AG04450 (cell line): Measurements from ENCODE around the gene CRACR2B. TPM values are rescaled to one million over a fixed set of nuclear protein-coding genes. Genes with fewer than 3 reads are reported as not detected.

ENCODE experiments used
- CTCF ChIA-PET: fragments of 300-600, 350-600 bp; formaldehyde crosslinking; extraction: SDS; loops from one replicate; lab custom pipeline; 2022; ENCODE audit warnings: antibody characterized with exemption, inconsistent platforms; lab: Charles Lee
- POLR2A ChIA-PET: fragments of 350-600 bp; formaldehyde crosslinking; extraction: SDS; loops from one replicate; lab custom pipeline; 2021; ENCODE audit warnings: antibody characterized with exemption, inconsistent platforms; lab: Yijun Ruan, JAX
- DNase-seq: peaks from one replicate; pipeline ENCODE4 v3.0.0-alpha.2; 2011; ENCODE audit warnings: low read depth, low spot score
- H3K27ac ChIP-seq: one replicate; pipeline ENCODE4 v1.5.1; 2012; ENCODE audit warnings: low read depth, low read length, control low read depth
- H3K27me3 ChIP-seq: one replicate; pipeline ENCODE4 v1.6.0; 2012; ENCODE audit warnings: low read length; ENCODE audit not compliant: control insufficient read depth, insufficient read depth
- H3K4me3 ChIP-seq: 2 replicates; pipeline ENCODE4 v1.5.1; 2011; ENCODE audit warnings: mild to moderate bottlenecking, low read depth, low read length, control low read depth
- H3K9me3 ChIP-seq: 2 replicates; pipeline ENCODE4 v1.5.1; 2012; ENCODE audit warnings: low read length; ENCODE audit not compliant: control insufficient read depth, insufficient read depth
- CTCF ChIP-seq: IDR thresholded peaks from 2 replicates; pipeline ENCODE4 v1.5.1; 2011; ENCODE audit warnings: low read depth, low read length, control low read depth, inconsistent platforms
- polyA plus RNA-seq: library from polyadenylated mRNA; depleted of rRNA; stranded (reverse); fragments of >200 nt; gene quantifications from 2 replicates; pipeline ENCODE4 v1.2.3, GENCODE V29; 2011

The CRACR2B gene
- polyA plus RNA-seq, 1 experiment, result 0.26 TPM

- 0 out of 2 replicates have a peak overlapping the region, but pooled peaks have one; percentile 10 for H3K4me3 ChIP-seq
- POLR2A ChIA-PET, result interaction anchor here (0.9 to 4.9 kb wide), 4 partner anchors 12 to 28 kb away, joined by 4 to 66 read pairs (median 16); partner anchors contain the start of genes PNPLA2, POLR2L and TSPAN4
- no peaks in the 10 kb centered on the region; the same call in 1 of the 2 replicates for H3K9me3 ChIP-seq
- DNase-seq, result no peak
- H3K27ac ChIP-seq, result no peak overlapping the region
- H3K27me3 ChIP-seq, result no peaks in the 10 kb centered on the region
- CTCF ChIA-PET, result no interaction called here
- no peak for TF ChIP-seq CTCF
Observed at GRCh38 chr11:831118-831864, 3.6 kb downstream of the CRACR2B start.

GRCh38 chr11:831961-832528 is 4.3 kb downstream of the CRACR2B start:
- H3K9me3 ChIP-seq, result no peaks in the 10 kb centered on the region; the same call in 1 of the 2 replicates
- ChIA-PET CTCF (no interaction called here), POLR2A (interaction anchor here (1.2 to 4.9 kb wide), 4 partner anchors 12 to 14 kb away, joined by 4 to 66 read pairs (median 25); partner anchors contain the start of genes PNPLA2, POLR2L and TSPAN4)
- no peak for DNase-seq
- H3K4me3 ChIP-seq, result peak overlapping the region; percentile 63
- no peaks in the 10 kb centered on the region for H3K27me3 ChIP-seq
- no peak overlapping the region for H3K27ac ChIP-seq
- no peak for TF ChIP-seq CTCF

- ChIA-PET POLR2A (interaction anchor here (0.7 to 4.9 kb wide), 3 partner anchors 11 to 23 kb away, joined by 4 to 66 read pairs (median 22); partner anchors contain the start of genes PNPLA2, POLR2L, RPLP2 and TSPAN4), CTCF (no interaction called here)
- DNase-seq, result no peak
- TF ChIP-seq CTCF, result no peak
- Histone ChIP-seq H3K27me3 (no peaks in the 10 kb centered on the region), H3K27ac (peak within 1 kb of the TSS; percentile 57), H3K4me3 (peak within 1 kb of the TSS; percentile 77), H3K9me3 (no peaks in the 10 kb centered on the region; the same call in 1 of the 2 replicates)
Observed at GRCh38 chr11:832529-833113, 4.9 kb downstream of the CRACR2B start, which contains the start of gene CD151. Gene CD151 (plus strand): TSS chr11:832952. CDS start chr11:836070, 3,118 bp downstream.

- Histone ChIP-seq H3K27ac (peak overlapping the region; percentile 57), H3K4me3 (peak overlapping the region; percentile 77), H3K27me3 (no peaks in the 10 kb centered on the region), H3K9me3 (no peaks in the 10 kb centered on the region; the same call in 1 of the 2 replicates)
- DNase-seq, result no peak
- CTCF ChIA-PET, result no interaction called here
- TF ChIP-seq CTCF, result no peak
- POLR2A ChIA-PET, result interaction anchor here (0.7 to 4.9 kb wide), 3 partner anchors 10 to 24 kb away, joined by 4 to 66 read pairs (median 22); partner anchors contain the start of genes PNPLA2, POLR2L, RPLP2 and TSPAN4
Observed at GRCh38 chr11:833114-833791, 5.5 kb downstream of the CRACR2B start.
